IPS-18c (cell line): Measurements from ENCODE around the gene TNFAIP8L3.

ENCODE experiments used
- H3K4me3 ChIP-seq: 2 replicates; pipeline ENCODE4 v1.7.0; 2013; ENCODE audit warnings: low read depth, mild to moderate bottlenecking, low read length, moderate library complexity; ENCODE audit not compliant: insufficient read depth
- H3K9me3 ChIP-seq: one replicate; pipeline ENCODE4 v1.6.1; 2013; ENCODE audit warnings: mild to moderate bottlenecking, low read length, moderate library complexity; ENCODE audit not compliant: control insufficient read depth, insufficient read depth

The TNFAIP8L3 gene

DNA sequence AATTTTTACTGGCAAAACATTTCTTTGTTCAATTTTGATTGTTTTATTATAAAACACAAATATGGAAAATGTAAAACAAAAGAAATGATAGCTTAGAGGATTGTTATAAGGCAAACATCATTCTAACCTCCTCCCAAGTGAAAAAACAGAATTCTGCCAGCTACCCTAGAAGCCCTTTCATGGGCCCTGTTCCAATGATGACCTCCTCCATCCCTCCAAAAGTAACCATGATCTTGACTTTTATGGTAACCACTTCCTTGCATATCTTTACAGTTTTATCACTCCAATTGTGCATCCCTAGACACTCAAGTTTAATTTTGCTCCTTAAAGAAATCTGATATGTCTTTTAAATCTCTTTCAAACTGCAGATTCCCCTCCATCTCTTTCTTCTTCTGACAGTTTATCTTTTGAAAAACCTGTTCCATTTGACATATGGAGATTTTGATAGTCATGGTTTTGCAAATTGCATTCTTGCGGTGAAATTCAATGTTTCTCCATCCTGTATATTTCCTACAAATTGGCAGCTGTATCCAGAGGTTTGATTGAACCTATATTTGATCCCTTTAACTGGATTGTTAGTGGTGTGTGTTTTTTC, 27.0 kb upstream of the TNFAIP8L3 start:
- Histone ChIP-seq H3K9me3 (no peaks in the 10 kb centered on the region), H3K4me3 (no peak overlapping the region)

DNA sequence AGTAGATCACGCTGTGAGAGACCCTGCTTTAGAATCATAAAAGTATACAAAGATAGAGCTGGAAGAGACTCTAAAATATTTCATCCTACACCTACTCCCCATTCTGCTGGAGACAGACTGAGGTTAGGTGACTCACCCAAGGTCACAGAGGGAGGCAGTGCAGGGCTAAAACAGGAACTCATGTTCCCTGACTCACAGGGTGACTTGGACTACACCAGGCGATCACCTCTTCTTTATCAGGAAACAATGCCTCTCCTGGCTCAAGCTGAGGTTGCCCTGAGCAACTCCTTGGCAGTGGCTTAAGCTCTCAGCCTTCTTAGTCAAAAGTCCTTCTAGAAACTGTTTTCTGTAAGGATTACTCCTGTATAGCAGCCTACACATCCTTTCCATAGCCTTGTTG, 26.4 kb upstream of the TNFAIP8L3 start:
- Histone ChIP-seq H3K4me3 (no peak overlapping the region), H3K9me3 (no peaks in the 10 kb centered on the region)

GRCh38 chr15:51119120-51119519, 24.4 kb upstream of the TNFAIP8L3 start:
- no peaks in the 10 kb centered on the region for H3K9me3 ChIP-seq
- no peak overlapping the region for H3K4me3 ChIP-seq

GRCh38 chr15:51117270-51117669, 22.6 kb upstream of the TNFAIP8L3 start:
- Histone ChIP-seq H3K4me3 (no peak overlapping the region), H3K9me3 (no peaks in the 10 kb centered on the region)

DNA sequence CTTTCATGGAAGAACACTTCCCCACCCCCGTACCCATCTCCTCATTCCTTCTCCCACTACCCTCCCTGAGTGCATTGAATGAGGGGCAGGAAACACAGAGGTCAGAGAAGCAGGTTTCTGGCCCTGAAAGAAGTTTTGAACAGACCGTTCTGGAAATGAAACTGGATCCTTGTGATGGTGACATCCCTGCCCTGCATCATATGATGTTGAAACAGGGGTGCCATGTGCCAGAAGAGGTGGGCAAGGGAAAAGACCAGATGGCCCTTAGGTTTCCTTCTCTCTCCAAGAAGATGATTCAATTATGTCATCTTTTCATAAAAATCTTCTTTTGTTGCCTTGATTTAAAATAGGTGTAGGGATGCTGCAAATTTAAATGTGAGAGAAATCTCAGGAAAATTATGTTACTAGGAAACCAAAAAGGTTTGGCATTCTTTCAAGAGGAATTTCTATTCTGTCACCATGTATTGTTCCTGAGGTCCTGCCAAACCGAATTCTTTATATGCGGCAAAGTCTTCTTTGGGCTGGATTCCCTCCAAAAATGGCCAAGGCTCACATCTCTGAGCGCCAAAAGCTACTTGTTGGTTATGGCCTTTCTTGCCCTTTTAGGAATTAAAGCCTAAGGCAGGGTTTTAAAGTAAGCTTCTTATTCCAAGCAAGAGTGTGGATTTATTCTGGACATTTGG, 19.9 kb upstream of the TNFAIP8L3 start:
- Histone ChIP-seq H3K4me3 (no peak overlapping the region), H3K9me3 (no peaks in the 10 kb centered on the region)

- H3K4me3 ChIP-seq: no peak overlapping the region
- no peaks in the 10 kb centered on the region for H3K9me3 ChIP-seq
These were observed 17.4 kb upstream of the TNFAIP8L3 start for GRCh38 chr15:51112078-51112477.

GRCh38 chr15:51111061-51111460, 16.4 kb upstream of the TNFAIP8L3 start:
- Histone ChIP-seq H3K9me3 (no peaks in the 10 kb centered on the region), H3K4me3 (no peak overlapping the region)

GRCh38 chr15:51110171-51110570, 15.5 kb upstream of the TNFAIP8L3 start:
- no peaks in the 10 kb centered on the region for H3K9me3 ChIP-seq
- H3K4me3 ChIP-seq: no peak overlapping the region

- no peak overlapping the region for H3K4me3 ChIP-seq
- H3K9me3 ChIP-seq: no peaks in the 10 kb centered on the region
These were observed 14.3 kb upstream of the TNFAIP8L3 start for GRCh38 chr15:51108933-51109550.

DNA sequence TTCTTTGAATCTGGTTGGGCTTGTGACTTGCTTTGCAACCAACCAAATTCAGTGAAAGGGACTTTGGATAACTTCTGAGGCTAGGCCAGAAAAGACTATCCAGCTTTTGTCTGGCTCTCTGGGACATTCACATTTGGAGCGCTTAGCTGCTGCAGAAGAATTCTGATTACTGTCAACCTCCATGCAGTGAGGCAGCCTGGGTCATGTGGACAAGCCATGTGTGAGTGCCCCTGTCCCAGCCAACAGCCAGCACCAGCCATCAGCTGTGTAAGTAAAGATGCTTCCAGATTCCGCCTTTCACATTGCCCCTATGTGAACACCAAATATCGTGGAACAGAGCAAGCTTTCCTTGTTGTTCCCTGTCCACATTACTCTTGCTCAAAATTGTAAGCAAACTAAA, 12.9 kb upstream of the TNFAIP8L3 start:
- no peaks in the 10 kb centered on the region for H3K9me3 ChIP-seq
- no peak overlapping the region for H3K4me3 ChIP-seq

- no peak overlapping the region for H3K4me3 ChIP-seq
- no peaks in the 10 kb centered on the region for H3K9me3 ChIP-seq
These were observed 11.8 kb upstream of the TNFAIP8L3 start for GRCh38 chr15:51106481-51106880.

DNA sequence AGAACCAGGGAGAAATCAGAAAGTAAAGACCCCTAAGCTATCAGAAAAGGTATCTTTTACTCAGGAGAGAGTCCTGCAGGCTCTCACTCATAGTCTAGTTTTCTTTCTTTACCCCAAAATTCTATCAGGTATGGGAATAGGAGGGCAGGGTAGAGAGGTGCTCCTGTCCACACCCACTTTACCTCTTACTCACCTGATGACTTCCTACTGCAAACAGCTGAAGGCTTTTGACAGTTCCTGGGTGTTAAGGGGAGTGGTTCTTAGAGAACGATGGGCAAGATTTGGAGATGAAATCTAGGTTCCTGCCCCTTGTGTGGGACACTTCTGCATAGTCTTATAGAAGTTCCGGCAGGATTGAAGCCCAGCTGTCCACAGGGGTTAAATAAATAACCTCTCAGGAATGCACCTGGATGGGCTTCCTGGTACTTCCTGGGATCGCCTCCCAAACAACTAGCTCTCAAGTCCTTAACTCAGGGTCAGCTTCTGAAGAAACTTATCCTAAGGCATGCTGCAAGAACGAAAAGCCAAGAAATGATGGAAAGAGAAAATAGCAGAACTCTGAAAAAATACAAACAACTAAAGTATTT, 10.8 kb upstream of the TNFAIP8L3 start:
- Histone ChIP-seq H3K9me3 (no peaks in the 10 kb centered on the region), H3K4me3 (no peak overlapping the region)

- no peaks in the 10 kb centered on the region for H3K9me3 ChIP-seq
- no peak overlapping the region for H3K4me3 ChIP-seq
These were observed 9.8 kb upstream of the TNFAIP8L3 start for GRCh38 chr15:51104512-51104911.

DNA sequence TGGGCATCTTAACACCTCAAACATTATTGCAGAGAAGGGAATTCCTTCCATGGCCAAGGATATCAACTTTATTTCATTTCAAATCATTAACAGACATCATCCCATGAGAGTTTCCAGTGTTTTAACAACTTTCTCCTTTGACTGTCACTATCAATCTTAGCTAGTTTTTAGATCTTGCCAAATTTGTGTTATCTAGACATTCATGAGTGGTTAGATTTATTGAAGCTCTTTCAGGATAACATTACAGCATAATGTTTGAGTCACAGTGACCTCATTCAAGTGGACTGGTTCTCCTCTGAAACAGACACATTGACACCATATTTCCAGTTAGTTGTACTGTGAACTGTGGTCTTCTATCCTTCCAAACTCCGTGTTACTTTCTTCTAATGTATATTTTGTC, 8.6 kb upstream of the TNFAIP8L3 start:
- Histone ChIP-seq H3K4me3 (no peak overlapping the region), H3K9me3 (no peaks in the 10 kb centered on the region)

GRCh38 chr15:51100785-51101489, 6.2 kb upstream of the TNFAIP8L3 start:
- Histone ChIP-seq H3K9me3 (no peaks in the 10 kb centered on the region), H3K4me3 (no peak overlapping the region)

DNA sequence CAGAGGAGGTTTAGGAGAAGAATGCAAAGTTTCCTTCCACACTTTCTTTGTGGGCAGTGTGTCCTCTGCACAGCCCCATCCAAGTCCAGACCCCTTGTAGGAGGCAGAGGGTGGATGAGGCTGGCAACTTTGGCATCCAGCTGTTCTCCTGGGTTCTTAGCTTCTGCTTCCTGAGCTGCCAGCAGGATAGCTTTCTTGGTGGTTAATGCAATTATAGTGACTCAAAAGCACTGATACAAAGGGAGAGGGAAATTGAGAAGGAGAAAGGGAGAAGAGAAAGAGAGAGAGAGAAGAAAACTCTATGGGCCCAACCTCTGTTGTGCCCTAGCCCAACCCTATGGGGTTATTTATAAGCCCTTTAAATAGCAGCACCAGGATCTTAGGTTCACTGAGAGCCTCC, 4.5 kb upstream of the TNFAIP8L3 start:
- no peak overlapping the region for H3K4me3 ChIP-seq

DNA sequence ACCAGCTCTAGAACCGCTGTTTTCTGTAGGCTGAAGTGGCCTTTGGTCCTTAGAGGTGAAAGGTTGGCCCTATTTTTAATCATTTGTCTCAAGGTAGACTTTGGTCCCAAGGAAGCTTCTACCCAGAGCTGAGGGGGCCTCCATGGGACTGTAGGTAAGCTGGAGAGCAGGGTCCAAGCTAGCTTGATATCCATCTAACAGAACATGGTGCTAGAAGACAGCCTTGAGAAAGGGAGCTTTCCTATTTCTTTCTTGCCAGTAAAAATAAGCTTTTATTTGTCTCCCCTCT, 3.6 kb upstream of the TNFAIP8L3 start:
- H3K9me3 ChIP-seq: no peaks in the 10 kb centered on the region
- no peak overlapping the region for H3K4me3 ChIP-seq

More for the DNA sequence above, 4.5 kb upstream of the TNFAIP8L3 start:
- no peaks in the 10 kb centered on the region for H3K9me3 ChIP-seq
